CMK (cell line): Measurements from ENCODE around the gene PEMT.

Source experiments
- DNase-seq: peaks from one replicate; pipeline ENCODE4 v3.0.0-alpha.2; 2010; ENCODE audit warnings: low read depth

PEMT gene

DNA sequence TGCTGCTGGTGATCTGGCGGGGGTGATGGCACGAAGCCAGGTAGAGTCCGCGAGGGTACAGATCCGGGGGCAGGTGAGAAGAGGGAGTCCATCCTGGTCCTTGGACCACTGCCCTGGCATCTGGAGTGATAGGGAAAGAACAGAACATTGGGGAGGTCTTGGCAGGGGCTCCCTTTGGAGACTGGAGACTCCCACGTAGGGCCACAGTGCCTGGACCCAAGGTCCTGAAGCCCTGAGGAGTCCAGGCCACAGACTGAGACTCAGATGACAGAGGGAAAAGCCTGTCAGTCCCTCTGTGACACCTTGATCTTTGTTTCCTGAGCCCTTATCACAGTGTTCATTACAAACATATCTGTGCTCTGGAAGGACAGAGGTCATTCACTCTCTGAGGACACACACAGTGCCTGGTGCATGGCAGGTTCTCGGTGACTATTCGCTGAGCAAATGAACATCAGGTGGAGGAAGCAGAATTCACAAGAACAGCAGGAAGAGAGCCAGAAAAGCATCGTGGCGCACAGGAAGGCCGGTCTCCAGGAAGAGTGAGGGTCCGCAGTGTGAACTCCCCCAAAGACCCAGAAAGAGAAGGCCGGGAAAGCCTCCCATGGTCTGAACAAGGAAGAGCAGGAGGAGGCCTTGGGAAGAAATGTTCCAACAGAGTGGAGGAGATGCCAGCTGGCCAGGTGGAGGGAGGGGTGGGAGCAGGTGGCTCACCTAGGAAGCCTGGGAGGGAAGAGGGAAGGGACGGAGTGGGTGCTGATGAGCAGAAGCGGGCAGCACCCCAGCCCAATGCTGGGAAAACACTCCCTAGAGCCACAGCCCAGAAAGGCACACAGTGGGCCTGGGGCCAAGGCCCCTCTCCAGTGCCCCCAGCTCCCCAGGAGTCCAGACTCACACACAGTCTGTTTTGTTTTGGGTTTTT, 20.5 kb downstream of the PEMT start:
- no peak for DNase-seq

DNA sequence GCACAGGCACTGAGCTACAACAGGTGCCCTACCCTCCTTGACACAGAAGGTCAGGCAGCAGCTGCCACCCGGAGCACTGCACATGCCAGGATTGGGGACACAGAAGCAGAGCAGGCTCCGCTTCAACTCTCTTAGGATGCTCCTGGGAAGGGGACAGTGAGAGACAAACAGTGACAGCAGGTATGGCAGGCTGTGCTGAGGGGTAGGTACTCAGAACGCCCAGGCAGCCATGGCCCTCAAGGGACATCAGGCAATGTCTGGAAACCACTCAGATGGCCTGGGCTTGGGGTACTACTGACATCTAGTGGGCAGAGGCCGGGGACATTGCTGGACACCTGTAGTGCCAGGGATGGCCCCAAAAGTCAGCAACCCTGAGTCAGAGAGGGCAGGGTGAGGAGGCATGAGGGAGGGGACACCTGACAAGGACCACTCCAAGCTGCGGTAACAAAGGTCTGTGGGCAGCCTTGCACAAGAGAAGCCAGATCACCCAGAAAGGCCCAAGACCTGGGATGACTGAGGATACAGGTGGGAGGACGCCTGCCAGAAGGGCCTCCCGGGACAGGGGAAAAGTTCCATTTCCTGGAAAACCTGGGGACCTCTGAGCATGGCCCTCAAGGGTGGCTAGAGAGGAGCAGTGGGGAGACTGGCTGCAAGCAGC, 21.2 kb downstream of the PEMT start:
- peak; percentile 5 for DNase-seq

DNA sequence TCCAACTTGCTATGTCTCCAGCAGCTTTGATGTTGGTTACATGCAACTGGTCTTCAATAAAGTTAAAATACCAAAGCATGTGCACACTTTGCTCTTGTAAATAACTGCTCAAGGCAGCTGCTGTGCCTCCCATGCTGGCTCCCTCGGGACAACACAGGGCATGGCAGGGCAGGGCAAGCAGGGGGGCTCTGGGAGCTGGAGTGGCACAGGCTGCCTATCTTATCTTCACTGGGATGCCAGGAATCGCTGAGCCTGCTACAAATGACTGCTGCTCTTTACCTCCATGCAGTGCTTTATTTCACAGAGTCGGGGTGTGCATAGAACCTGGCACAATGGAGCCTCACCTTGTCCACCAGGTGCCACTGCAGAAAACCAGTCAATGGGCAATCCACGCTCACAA, 21.8 kb downstream of the PEMT start:
- no peak for DNase-seq

DNA sequence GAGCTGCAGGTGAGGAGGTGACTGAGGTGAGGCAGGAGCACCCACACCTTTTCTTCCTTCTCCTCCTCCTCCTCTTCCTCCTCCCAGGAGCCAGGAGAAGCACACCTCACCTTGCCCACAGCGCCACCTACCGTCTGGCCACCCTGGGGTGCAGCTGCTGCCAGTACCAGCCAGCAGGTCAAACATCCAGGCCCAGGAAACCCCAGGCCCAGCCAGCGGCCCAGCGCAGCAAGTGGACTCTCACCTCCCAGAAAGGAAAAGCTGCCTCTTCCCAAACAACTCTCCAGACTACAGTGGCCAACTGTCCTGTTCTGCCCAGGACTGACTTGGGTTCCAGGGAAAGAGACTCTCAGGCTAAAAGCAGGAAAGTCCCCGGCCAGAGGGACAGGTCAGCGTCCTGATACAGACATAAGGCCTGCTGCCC, 22.7 kb downstream of the PEMT start:
- peak; percentile 20 for DNase-seq

DNA sequence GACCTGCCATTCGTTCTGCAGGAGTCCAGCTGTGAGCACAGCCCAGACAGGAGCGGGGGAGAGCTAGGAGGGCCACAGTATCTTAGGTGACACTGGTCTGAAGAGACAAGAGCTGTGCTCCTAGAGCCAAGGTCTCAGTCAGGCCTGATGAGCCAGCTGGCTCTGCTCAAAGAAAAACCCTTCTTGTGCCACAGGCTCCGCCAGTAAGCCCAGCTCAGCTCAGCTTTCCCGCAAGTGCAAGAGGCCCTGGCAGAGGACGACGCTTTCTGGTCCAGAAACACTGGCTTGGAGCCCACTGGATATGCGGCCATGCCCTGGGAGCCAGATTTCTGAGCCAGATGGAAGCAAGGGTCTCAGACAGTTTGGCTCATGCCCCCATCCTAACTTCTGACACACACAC, 23.9 kb downstream of the PEMT start:
- no peak for DNase-seq

DNA sequence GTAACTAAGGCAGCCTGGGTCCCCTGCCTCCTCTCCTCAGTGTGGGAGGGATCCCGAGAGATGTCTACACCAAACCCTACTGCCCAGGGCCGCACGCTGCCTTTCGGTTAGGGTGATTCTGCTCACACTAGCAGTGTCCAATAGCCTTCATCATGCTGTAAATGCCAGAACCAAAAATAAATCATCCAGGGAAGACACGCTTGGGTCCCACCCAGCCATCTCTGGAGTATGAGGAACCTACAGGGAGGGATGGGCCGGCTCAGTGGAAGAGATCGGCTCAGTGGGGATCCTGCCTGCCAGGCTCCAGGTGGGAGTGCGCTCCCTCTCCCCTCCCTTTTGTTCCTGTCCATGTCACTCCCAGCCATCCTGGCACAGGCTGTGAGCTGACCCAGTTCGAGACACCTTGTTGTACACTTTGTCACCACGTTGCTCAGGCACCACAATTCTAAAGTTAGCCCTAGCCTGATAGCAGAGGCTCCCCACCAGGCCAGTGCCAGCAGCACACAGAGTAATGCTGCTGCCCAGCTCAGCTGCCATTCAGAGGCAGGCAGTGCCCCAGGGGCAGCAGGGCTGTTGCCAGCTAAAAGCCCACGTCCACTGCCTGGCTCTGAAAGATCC, 24.5 kb downstream of the PEMT start:
- no peak for DNase-seq

DNA sequence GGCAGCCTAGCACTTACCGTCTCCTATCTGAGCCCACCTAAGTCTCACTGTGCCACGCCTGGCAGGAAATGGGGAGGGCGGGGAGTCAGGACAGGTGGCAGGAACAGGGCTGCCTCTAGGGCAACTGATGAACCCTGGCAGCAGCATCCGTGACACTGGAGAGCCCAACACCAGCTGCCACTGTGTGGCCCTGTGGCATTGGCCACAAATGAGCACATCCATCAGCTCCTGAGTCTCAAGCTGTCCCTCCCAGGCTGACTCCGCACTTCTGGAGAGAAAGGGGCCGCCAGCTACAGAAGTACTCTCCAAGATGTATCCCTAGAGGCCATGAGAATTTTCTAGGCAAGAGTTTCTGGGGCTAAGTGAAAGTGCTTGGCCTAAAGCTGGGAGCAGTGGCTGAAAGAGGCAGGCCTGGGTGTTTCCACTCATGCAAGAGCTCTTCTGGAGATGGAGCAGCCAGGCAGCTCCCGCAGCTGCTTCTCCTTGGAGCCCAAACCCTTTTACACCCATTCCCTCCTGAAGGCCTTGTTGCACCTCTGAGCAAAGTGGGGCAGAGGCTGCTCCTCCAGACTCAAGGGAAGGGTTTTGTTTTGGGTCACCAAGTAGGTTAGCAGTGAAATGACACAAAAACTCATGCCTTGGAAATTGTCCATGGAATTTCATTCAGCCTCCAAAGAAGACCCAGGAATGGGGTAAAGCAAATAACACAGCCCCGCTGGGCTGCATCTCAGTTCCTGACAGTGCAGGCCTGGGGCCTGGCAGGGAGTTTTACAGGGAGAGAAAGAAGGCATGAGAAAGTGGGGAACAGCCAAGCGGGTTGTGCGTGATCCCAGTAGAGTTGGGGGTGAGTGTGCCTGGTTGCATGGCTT, 25.8 kb downstream of the PEMT start:
- DNase-seq = no peak

DNA sequence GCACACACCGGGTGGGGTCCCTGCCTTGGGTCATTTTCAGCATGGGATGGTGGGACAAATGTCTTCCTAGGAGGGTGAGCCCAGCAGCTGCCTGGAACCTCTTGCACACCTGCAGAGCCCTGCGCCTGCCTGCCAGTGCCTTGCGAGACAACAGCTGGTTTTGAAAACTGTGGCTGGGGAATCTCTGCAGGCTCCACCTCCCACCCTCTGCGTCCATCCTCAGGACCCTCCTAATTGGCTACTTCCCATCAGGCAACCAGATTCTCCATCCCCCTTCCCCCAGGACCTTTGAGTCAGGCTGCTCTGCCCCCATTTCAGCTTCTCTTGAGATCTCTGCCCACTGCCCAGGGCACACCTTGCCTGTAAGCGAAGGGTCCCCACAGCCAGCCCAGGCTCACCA, 26.6 kb downstream of the PEMT start:
- no peak for DNase-seq

DNA sequence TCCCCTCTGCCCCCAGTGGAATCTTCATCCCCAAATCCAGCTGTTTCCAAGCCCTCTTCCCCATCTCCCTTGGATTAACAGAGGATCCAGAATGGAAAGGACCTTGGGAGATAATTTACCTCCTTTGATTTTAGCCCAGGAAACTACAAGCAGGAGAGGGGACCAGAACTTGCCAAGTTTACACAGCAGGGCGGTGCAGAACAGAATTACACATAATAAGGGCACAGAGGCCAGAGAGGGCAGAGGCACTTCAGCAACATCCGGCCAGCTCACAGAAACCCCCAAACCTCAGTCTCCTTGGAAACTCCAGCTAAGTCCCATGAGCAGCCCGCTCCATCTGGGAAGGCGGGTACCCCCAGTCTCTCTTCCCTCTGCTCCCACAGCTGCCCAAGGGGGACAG, 27.2 kb downstream of the PEMT start:
- no peak for DNase-seq

DNA sequence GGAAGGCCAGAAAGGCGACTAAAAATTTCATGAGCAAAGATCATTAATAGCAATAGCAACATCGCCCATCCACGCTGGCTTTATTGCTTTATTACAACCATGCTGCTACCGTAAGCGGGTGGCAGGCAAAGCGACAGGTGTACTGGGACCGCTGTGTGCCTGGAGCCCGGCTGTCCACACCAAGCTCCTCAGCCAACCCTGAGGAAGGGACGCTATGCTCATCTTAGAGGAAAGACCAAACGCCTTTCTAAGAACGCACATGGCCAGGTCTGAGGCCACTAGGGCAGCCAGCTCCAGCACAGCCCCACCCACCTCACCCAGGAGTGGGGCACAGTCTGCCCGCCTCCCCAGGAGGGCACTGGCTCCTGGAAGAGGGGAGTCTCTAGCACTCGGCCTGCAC, 28.0 kb downstream of the PEMT start:
- no peak for DNase-seq

DNA sequence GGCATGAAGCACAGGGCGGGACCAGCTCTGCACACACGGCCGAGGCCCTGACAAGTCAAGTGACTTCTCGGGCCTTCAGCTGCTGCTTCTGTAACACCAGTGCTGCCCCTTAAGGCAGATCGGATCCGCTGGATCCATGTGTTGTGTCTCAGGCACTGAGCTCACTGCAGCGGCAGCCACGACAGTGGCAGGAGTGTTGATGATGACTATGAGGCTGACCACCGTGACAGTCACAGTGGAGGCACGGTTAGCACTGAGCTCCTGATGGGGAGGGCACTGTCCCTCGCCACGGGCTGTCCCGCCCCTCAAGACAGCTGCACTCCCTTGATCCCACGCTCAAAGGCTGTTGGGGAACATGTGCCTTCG, 29.4 kb downstream of the PEMT start:
- DNase-seq = no peak

DNA sequence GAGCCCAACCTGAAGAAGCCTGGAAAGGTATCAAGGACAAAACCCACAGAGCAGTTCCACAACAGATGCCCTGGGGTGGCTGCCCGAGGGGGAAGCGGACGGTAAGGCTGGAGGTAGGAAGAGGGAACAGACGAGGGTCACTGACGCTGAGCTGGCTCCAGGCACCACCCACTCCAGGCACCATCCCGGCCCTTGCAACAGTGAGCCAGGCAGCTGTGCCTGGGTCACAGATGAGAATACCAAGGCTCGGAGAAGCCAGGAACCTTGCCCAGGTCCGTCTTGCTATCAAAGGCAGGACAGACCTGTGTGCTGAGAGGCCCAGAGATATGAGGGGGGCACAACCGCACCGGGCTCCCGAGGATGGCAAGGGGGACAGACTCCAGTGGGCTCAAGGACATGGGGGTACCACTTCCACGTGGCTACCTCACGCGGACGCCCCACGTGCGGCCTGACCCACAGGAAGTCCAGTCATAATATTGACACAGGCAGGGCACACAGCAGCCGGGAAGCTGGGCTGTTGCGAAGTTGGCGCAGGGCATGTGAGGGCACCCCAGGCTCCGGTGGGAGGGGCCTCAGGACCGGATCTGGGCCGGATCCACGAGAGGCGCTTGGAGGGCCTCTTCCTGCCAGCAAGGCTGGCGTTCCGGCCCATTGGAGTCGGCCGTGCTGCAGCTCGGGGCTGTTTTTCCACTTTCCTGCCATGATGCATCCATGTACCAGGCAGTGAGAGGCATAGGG, 29.9 kb downstream of the PEMT start:
- DNase-seq = no peak

DNA sequence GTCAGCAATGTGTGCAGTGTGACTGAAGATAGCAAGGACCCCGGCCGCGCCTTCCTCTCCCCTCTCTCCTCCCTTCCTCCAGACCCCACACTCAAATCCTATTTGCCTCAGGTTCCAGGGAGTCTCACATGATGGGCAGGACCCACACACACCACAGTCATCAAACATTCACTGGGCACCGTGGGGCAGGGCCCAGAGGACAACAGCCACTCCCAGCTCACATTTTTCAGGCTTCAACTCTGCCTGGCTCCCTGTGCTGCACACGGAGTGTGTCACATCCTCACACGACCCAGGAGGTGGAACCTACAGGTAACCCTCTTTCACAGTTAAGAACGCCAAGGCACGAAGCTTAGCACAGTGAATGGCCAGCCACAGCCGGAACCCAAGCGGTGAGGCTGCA, 30.5 kb downstream of the PEMT start:
- no peak for DNase-seq

DNA sequence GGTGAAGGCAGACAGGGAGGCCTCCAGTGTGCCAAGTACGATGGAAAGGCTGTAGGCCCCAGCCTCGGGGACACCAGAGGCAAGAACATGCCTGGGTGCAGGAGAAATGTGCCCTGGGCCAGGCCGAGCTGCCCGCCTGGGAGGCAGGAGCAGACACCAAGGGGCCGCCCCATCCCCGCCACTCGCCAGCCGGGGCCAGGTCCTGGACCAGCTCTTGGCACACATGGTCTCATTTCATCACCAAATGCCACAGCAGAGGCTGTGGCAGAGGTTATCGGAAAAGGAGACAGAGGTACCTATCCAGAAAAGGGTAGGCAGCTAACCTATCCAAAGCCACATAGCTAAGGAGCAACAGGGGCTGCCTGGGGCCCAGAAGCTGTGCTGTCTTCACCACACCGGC, 31.3 kb downstream of the PEMT start:
- DNase-seq = no peak

DNA sequence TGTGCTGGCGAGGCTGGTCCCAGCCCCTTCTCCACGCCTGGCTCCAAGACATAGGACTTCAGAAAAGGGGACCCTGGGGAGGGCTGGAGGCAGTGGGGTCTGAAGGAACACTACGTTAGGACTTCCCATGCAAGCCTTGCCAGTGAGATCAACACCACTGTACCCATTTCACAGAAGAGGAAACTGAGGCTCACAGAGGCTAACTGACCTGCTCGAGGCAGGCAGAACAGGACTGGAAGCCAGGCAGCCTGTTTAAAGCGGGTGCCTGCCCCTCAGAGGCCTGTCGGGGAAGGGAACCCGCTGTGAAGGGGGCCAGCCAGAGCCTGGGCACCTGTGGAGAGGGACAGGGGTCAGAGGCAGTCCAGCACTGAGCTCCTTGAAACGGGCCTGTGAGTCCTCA, 32.3 kb downstream of the PEMT start:
- no peak for DNase-seq

DNA sequence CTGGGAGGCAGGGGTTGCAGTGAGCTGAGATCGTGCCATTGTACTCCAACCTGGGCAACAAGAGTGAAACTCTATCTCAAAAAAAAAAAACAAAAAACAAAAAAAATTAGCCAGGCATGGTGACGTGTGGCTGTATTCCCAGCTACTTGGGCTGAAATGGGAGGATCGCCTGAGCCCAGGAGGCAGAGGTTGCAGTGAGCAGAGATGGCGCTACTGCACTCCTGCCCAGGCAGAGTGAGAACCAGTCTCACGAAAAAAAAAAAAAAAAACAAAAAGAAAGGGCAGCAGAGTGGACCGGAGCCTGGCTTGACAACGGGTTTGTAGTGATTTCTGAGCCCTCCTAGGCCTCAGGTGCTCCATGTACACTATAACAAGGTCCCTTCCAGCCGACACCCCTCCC, 33.1 kb downstream of the PEMT start:
- DNase-seq = no peak

DNA sequence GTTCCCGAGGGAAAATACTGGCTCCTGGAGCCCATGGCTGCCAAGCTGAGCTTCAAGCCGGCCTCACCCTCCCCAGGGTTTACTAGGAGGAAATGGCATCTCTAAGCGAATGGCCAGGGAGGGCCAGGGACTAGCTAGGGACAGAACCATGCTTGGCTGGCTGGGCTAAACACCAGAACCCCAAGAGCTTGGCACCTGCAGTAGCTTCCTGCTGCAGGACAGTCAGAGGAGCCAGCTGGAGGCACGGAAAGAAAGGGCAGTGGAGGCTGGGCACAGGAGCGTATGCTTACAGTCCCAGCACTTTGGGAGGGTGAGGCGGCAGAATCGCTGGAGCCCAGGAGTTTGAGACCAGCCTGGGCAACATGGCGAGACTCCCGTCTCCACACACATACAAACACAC, 33.7 kb downstream of the PEMT start:
- DNase-seq = no peak

DNA sequence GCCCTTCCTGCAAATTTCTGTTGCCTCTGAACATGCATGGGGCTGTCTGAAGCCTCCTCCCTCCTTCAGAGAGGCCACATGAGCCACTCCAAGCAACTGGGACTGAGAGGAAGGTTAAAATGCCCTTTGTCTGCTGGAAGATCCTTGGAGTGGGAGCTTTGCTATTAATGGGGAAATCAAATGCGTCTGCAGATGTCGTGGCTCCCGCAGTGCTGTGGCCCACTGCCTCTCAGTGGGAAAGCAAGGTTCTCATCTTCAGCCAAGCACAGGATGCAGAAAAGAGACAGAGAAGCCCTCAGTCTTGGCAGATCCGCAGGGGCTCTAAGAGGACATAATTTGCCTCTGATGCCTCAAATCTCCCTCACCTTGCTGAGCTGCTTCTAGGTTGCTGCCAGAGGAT, 34.8 kb downstream of the PEMT start:
- no peak for DNase-seq

DNA sequence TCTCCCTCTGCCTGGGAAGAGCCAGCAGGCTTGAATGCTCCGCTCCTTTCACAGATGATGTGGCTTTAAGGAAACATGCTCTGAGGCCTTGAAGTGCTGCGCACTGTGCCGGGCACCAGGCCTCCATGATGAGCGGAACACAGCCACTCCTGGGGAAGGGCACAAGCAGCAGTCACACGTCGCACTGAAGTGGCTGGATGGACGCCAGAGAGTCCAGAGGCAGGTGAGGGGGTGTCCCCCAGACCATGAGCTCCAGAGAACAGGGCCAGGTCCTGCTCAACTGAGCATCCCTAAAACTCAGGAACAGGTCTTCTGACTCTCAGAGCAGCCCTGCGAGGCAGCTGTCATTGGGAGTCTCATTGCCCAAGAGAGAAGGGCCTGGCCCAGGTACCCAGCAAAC, 35.6 kb downstream of the PEMT start:
- DNase-seq = no peak

DNA sequence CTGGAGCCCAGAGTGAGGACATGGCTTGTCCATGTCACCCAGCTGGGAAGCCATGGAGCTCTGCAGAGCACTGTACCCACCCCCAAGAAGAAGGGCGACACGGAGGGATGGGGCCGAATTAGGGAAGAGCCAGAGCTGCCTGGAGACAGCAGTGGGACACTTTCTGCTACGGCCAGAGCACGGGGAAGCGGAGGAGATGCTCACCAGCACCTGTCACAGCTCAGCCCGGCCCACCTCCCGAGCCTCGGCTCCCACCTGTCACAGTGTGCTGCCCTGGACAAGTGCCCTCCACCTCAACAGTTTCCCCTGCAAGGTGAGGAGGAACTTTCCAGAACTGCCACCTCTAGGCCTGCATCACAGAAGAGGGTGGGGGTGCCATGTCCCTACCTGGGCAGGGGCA, 36.4 kb downstream of the PEMT start:
- no peak for DNase-seq

DNA sequence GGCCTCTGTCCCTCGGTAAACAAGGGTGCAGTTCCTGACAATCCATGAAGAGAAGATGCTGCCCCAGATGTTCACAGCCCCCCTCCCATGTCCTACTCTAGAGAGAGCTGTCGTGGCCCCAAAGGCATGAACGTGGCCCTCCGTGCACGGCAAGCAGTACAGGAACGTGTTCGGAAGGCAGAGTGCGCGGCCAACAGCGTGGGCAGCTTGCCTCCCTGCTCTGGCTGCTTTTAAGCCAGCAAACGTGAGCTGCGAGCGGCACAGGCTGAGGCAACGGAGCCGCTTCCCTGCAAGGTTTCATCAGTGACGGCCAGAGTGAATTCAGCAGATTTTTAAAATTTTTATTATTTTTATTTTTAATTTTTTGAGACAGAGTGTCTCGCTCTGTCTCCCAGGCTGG, 37.2 kb downstream of the PEMT start:
- DNase-seq = no peak
